Measurements from ENCODE around the gene PTPRQ.

DNA sequence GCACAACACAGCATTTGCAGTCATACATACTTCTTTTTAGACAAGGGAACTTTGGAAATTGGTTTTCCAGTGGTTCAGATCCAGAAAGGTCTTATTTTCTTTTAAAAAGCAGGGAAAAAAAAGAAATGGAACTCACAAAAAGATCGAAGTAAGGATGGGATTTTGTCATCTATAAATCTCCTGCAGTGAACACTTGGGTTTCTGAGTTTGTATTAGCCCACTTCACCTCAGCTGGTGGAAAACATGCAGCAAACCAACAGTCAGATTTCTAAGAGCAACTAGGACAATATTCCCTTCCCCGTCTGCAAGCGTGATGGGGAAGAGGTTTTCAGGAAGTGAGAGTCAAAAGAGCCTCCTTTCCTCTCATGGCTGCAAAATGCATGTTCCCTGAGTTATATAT is 277.3 kb downstream of the PTPRQ start:
- TF ChIP-seq, protein P1, sequence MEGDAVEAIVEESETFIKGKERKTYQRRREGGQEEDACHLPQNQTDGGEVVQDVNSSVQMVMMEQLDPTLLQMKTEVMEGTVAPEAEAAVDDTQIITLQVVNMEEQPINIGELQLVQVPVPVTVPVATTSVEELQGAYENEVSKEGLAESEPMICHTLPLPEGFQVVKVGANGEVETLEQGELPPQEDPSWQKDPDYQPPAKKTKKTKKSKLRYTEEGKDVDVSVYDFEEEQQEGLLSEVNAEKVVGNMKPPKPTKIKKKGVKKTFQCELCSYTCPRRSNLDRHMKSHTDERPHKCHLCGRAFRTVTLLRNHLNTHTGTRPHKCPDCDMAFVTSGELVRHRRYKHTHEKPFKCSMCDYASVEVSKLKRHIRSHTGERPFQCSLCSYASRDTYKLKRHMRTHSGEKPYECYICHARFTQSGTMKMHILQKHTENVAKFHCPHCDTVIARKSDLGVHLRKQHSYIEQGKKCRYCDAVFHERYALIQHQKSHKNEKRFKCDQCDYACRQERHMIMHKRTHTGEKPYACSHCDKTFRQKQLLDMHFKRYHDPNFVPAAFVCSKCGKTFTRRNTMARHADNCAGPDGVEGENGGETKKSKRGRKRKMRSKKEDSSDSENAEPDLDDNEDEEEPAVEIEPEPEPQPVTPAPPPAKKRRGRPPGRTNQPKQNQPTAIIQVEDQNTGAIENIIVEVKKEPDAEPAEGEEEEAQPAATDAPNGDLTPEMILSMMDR (IDR thresholded peaks at IDR 0.05; ENCODE audit: borderline replicate concordance, extremely low read depth, low read length, poor library complexity, severe bottlenecking): no peak
- no peak for TF ChIP-seq EZH2 (IDR thresholded peaks at IDR 0.05; ENCODE audit: borderline replicate concordance, low read depth, low read length, severe bottlenecking)

All from DND-41 (cell line).